Thyroid gland (tissue), 4 donors: ENCODE data around the gene EME1. TPM values are rescaled to one million over a fixed set of nuclear protein-coding genes. Genes with fewer than 3 reads are reported as not detected.
"Not testable (repeated sequence)": the region's sequence is repeated elsewhere in the genome, so short reads cannot be mapped to it uniquely, and the experiment has no call there.

Experiments
- DNase-seq, 2 donors: peaks; one replicate each; pipeline ENCODE4 v3.0.0-alpha.2; 2019
- H3K27ac ChIP-seq, 3 donors: fragments of 200-600 bp; sonication (generic); 1 replicate in 2 of 3; 2 replicates in 1 of 3; pipeline ENCODE4 v1.5.1; 2016 to 2019; ENCODE audit warnings: mild to moderate bottlenecking in 1 of 3, moderate library complexity in 1 of 3
- H3K27me3 ChIP-seq: fragments of 200-600 bp; sonication (generic); one replicate; pipeline ENCODE4 v1.5.1; 2019
- H3K36me3 ChIP-seq, 2 donors: fragments of 200-600 bp; sonication (generic); one replicate each; pipeline ENCODE4 v1.5.1; 2016 to 2019
- H3K4me1 ChIP-seq, 2 donors: fragments of 200-600 bp; sonication (generic); one replicate each; pipeline ENCODE4 v1.5.1; 2017 to 2019
- H3K4me3 ChIP-seq, 3 donors: fragments of 200-600 bp; sonication (generic); replicated peaks in 1 of 3; 1 replicate in 2 of 3; 2 replicates in 1 of 3; pipeline ENCODE4 v1.5.1; 2016; ENCODE audit warnings: mild to moderate bottlenecking in 1 of 3
- H3K9me3 ChIP-seq: fragments of 200-600 bp; sonication (generic); one replicate; pipeline ENCODE4 v1.5.1; 2017
- CTCF ChIP-seq, 6 experiments: fragments of 200-600 bp in 3 of 6; fragments of 450-650 bp in 3 of 6; sonication (generic) in 3 of 6; IDR thresholded peaks; one replicate each; pipeline ENCODE4 v1.5.1; 2016 to 2019; ENCODE audit warnings: antibody characterized with exemption in 6 of 6, mild to moderate bottlenecking in 2 of 6, inconsistent platforms in 1 of 6, moderate library complexity in 1 of 6
- POLR2A ChIP-seq, 2 donors: fragments of 450-650 bp; IDR thresholded peaks; one replicate each; pipeline ENCODE4 v1.6.1; 2017; ENCODE audit warnings: antibody characterized with exemption in 2 of 2, mild to moderate bottlenecking in 2 of 2, moderate library complexity in 1 of 2
- WGBS, 2 donors: methylation state at CpG; one replicate each; pipeline ENCODE4 v1.1.5; 2017; 5-methylcytosine and 5-hydroxymethylcytosine counted together
- intact Hi-C: fragments of 100-400 bp; cut with DNase I; formaldehyde crosslinking; loops from one replicate; pipeline ENCODE4 v1.15.1; 2023
- total RNA-seq, 4 donors: library from RNA; depleted of rRNA; stranded (reverse); fragments of >200 nt; gene quantifications; one replicate each; pipeline ENCODE4 v1.2.3, GENCODE V29; 2016

Gene EME1
- total RNA-seq, 4 donors from 2014 or later, result 0.27 to 0.93 TPM; not detected in 2

GRCh38 chr17:50396261-50397110 lies 23.5 kb downstream of the EME1 start:
- Histone ChIP-seq H3K9me3 (no peaks in the 10 kb centered on the region), H3K27ac (peak overlapping the region in 2 of 3 donors; percentile 62 to 70), H3K36me3 (peaks cover 29 to 35% of the 10 kb centered on the region in 2 donors), H3K4me1 (peaks cover 16 to 21% of the 10 kb centered on the region in 2 donors), H3K27me3 (no peaks in the 10 kb centered on the region), H3K4me3 (peak overlapping the region; percentile 92 to 97 (median 92))
- TF ChIP-seq CTCF (IDR thresholded peaks at IDR 0.05) (no peak), POLR2A (IDR thresholded peaks at IDR 0.05) (no peak)
- 6 to 9% methylated on average over 23 to 30 of the region's 30 CpGs for WGBS, 2 donors
- intact Hi-C loops, result no loop called here
- peak; percentile 45 to 48 for DNase-seq

GRCh38 chr17:50397111-50397918 lies 24.3 kb downstream of the EME1 start, which contains the start of gene LRRC59:
LRRC59 (minus strand) TSS chr17:50397523; CDS start chr17:50397317, 206 bp downstream.
- WGBS, 2 donors, result 3 to 7% methylated on average over 2 to 19 of the region's 70 CpGs
- Histone ChIP-seq H3K36me3 (peaks cover 21 to 26% of the 10 kb centered on the region in 2 donors), H3K4me1 (peaks cover 16 to 21% of the 10 kb centered on the region in 2 donors), H3K27ac (peak within 1 kb of the TSS in 2 of 3 donors; percentile 62 to 70), H3K4me3 (peak within 1 kb of the TSS; percentile 92 to 97 (median 92)), H3K27me3 (no peaks in the 10 kb centered on the region), H3K9me3 (no peaks in the 10 kb centered on the region)
- DNase-seq, result peak; percentile 85 to 90
- TF ChIP-seq CTCF (IDR thresholded peaks at IDR 0.05) (peak; percentile 85 to 97 (median 94)), POLR2A (IDR thresholded peaks at IDR 0.05) (peak in 1 of 2 donors; percentile 72)
- intact Hi-C loops, result no loop called here

- Histone ChIP-seq H3K4me3 (peak overlapping the region in 1 of 3 donors; percentile 92), H3K27me3 (no peaks in the 10 kb centered on the region), H3K36me3 (peaks cover 15 to 21% of the 10 kb centered on the region in 2 donors), H3K27ac (no peak overlapping the region), H3K9me3 (no peaks in the 10 kb centered on the region), H3K4me1 (peaks cover 16 to 21% of the 10 kb centered on the region in 2 donors)
- WGBS, 2 donors, result 50 to 63% methylated on average over 9 of the region's 9 CpGs
- no peak for DNase-seq
- TF ChIP-seq POLR2A (IDR thresholded peaks at IDR 0.05) (no peak), CTCF (IDR thresholded peaks at IDR 0.05) (no peak)
- intact Hi-C loops, result no loop called here
These were observed 24.9 kb downstream of the EME1 start for GRCh38 chr17:50397919-50398285.

- 93 to 95% methylated on average over 3 of the region's 3 CpGs for WGBS, 2 donors
- H3K27me3 ChIP-seq, intact Hi-C loops, H3K4me3 ChIP-seq, DNase-seq, H3K27ac ChIP-seq, H3K9me3 ChIP-seq: not testable (repeated sequence)
- Histone ChIP-seq H3K4me1 (peaks cover 16 to 21% of the 10 kb centered on the region in 2 donors), H3K36me3 (peaks cover 8 to 13% of the 10 kb centered on the region in 2 donors)
These were observed 25.6 kb downstream of the EME1 start for GRCh38 chr17:50398672-50399071.

- DNase-seq, H3K27ac ChIP-seq, H3K9me3 ChIP-seq, H3K4me3 ChIP-seq, intact Hi-C loops, H3K27me3 ChIP-seq, H3K36me3 ChIP-seq: not testable (repeated sequence)
- peaks cover 16 to 21% of the 10 kb centered on the region in 2 donors for H3K4me1 ChIP-seq
- 94 to 95% methylated on average over 8 of the region's 8 CpGs for WGBS, 2 donors
These were observed 26.6 kb downstream of the EME1 start for GRCh38 chr17:50399591-50399990.

- H3K36me3 ChIP-seq, H3K27me3 ChIP-seq, intact Hi-C loops, H3K4me3 ChIP-seq, H3K9me3 ChIP-seq, DNase-seq: not testable (repeated sequence)
- peaks cover 22 to 24% of the 10 kb centered on the region in 2 donors for H3K4me1 ChIP-seq
- peak overlapping the region in 1 of 3 donors; percentile 86 for H3K27ac ChIP-seq
- WGBS, 2 donors, result 92 to 94% methylated on average over 4 of the region's 4 CpGs
These were observed 32.3 kb downstream of the EME1 start for GRCh38 chr17:50405351-50405750.
